SK-N-SH treated with all-trans-retinoic acid at 6 μM for 48 hours (cell line): ENCODE results near the gene PLA2G6.
A peak's percentile ranks its signal among the peaks of the same experiment; 100 is the strongest.
"Not testable (repeated sequence)": the region's sequence is repeated elsewhere in the genome, so short reads cannot be mapped to it uniquely, and the experiment has no call there.

ENCODE experiments used
- ATAC-seq: fragments of 200-7000 bp; cut with Tn5 transposase; 3 replicates; pipeline ENCODE4 v1.9.1; 2020; ENCODE audit warnings: mild to moderate bottlenecking, moderate library complexity
- ARNTL ChIP-seq: fragments of 450-650 bp; formaldehyde crosslinking; IDR thresholded peaks from 2 replicates; pipeline ENCODE4 v1.5.0; 2020; ENCODE audit warnings: low read depth, mild to moderate bottlenecking, moderate library complexity, borderline replicate concordance
- BACH2 ChIP-seq: fragments of 250-450 bp; sonication (Bioruptor Pico); IDR thresholded peaks from 2 replicates; pipeline ENCODE4 v1.9.0; 2021; ENCODE audit warnings: mild to moderate bottlenecking, borderline replicate concordance
- CSDC2 ChIP-seq: fragments of 250-450 bp; sonication (Bioruptor Pico); IDR thresholded peaks from 2 replicates; pipeline ENCODE4 v1.5.0; 2020; ENCODE audit warnings: mild to moderate bottlenecking, moderate library complexity
- ESRRG ChIP-seq: fragments of 250-450 bp; sonication (Bioruptor Pico); IDR thresholded peaks from 2 replicates; pipeline ENCODE4 v1.6.1; 2021; ENCODE audit warnings: mild to moderate bottlenecking
- GLIS3 ChIP-seq: fragments of 250-450 bp; sonication (Bioruptor Pico); IDR thresholded peaks from 2 replicates; pipeline ENCODE4 v1.5.0; 2020; ENCODE audit warnings: mild to moderate bottlenecking, moderate library complexity
- OSR1 ChIP-seq: fragments of 250-450 bp; sonication (Bioruptor Pico); IDR thresholded peaks from 2 replicates; pipeline ENCODE4 v1.8.0; 2022; ENCODE audit warnings: moderate library complexity, mild to moderate bottlenecking, inconsistent platforms
- PPARA ChIP-seq: fragments of 250-450 bp; sonication (Bioruptor Pico); IDR thresholded peaks from 2 replicates; pipeline ENCODE4 v1.5.0; 2020; ENCODE audit warnings: mild to moderate bottlenecking, borderline replicate concordance
- RARB ChIP-seq: fragments of 250-450 bp; sonication (Bioruptor Pico); IDR thresholded peaks from 2 replicates; pipeline ENCODE4 v1.8.0; 2021; ENCODE audit warnings: mild to moderate bottlenecking, moderate library complexity
- SNAI2 ChIP-seq: fragments of 250-450 bp; sonication (Bioruptor Pico); IDR thresholded peaks from 2 replicates; pipeline ENCODE4 v1.5.0; 2020; ENCODE audit warnings: mild to moderate bottlenecking, moderate library complexity
- TCF4 ChIP-seq: fragments of 250-450 bp; sonication (Bioruptor Pico); IDR thresholded peaks from 2 replicates; pipeline ENCODE4 v1.8.0; 2021; ENCODE audit warnings: mild to moderate bottlenecking, moderate library complexity, borderline replicate concordance
- ZC3H10 ChIP-seq: fragments of 250-450 bp; sonication (Bioruptor Pico); IDR thresholded peaks from 2 replicates; pipeline ENCODE4 v1.5.1; 2021; ENCODE audit warnings: mild to moderate bottlenecking, moderate library complexity
- ZFP3 ChIP-seq: fragments of 250-450 bp; sonication (Bioruptor Pico); IDR thresholded peaks from 2 replicates; pipeline ENCODE4 v1.5.0; 2020; ENCODE audit warnings: mild to moderate bottlenecking, moderate library complexity
- ZNF565 ChIP-seq: fragments of 450-650 bp; formaldehyde crosslinking; conservative IDR thresholded peaks from 2 replicates; pipeline ENCODE4 v1.5.0; 2020; ENCODE audit warnings: low read depth, mild to moderate bottlenecking, moderate library complexity
- ZNF70 ChIP-seq: fragments of 450-650 bp; formaldehyde crosslinking; IDR thresholded peaks from 2 replicates; pipeline ENCODE4 v1.5.0; 2020; ENCODE audit warnings: mild to moderate bottlenecking, moderate library complexity
- TF ChIP-seq, protein P1 (sequence below): fragments of 250-450 bp; sonication (Bioruptor Pico); IDR thresholded peaks from 2 replicates; pipeline ENCODE4 v1.5.0; 2020; ENCODE audit warnings: mild to moderate bottlenecking, moderate library complexity
- TF ChIP-seq, protein P2 (sequence below): fragments of 250-450 bp; sonication (Bioruptor Pico); IDR thresholded peaks from 2 replicates; pipeline ENCODE4 v1.8.0; 2021; ENCODE audit warnings: low read depth, mild to moderate bottlenecking, moderate library complexity, borderline replicate concordance
- TF ChIP-seq, protein P3 (sequence below): fragments of 250-450 bp; sonication (Bioruptor Pico); IDR thresholded peaks from 2 replicates; pipeline ENCODE4 v1.5.1; 2021; ENCODE audit warnings: mild to moderate bottlenecking, moderate library complexity
- TF ChIP-seq, protein P4 (sequence below): fragments of 250-450 bp; sonication (Bioruptor Pico); IDR thresholded peaks from 2 replicates; pipeline ENCODE4 v1.5.1; 2020; ENCODE audit warnings: low read depth, mild to moderate bottlenecking, moderate library complexity
- TF ChIP-seq, protein P5 (sequence below): fragments of 250-450 bp; sonication (Bioruptor Pico); IDR thresholded peaks from 2 replicates; pipeline ENCODE4 v1.8.0; 2020; ENCODE audit warnings: mild to moderate bottlenecking, moderate library complexity, borderline replicate concordance

Gene PLA2G6

DNA sequence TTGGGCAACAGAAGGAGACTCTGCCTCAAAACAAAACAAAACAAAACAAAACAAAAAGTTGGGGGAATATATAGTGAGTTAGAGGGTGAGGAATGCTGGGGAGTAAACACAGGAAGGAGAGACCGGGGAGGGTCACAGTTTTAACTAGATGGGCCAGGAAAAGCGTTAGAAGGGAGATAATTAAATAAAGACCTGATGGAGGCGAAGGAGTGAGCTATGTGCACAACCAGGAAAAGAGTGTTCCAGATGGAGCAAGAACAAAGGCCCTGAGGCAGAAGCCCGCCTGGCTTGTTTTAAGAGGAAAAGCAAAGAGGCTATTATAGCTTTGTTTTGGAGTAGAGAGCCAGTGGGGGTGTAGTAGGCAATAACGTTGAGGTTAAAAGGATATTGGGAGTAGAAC is 4.8 kb upstream of the PLA2G6 start:
- ATAC-seq, result no peak
- no peak for TF ChIP-seq CSDC2
- no peak for TF ChIP-seq RARB (CRISPR knock-in tag)
- TF ChIP-seq, protein P1, sequence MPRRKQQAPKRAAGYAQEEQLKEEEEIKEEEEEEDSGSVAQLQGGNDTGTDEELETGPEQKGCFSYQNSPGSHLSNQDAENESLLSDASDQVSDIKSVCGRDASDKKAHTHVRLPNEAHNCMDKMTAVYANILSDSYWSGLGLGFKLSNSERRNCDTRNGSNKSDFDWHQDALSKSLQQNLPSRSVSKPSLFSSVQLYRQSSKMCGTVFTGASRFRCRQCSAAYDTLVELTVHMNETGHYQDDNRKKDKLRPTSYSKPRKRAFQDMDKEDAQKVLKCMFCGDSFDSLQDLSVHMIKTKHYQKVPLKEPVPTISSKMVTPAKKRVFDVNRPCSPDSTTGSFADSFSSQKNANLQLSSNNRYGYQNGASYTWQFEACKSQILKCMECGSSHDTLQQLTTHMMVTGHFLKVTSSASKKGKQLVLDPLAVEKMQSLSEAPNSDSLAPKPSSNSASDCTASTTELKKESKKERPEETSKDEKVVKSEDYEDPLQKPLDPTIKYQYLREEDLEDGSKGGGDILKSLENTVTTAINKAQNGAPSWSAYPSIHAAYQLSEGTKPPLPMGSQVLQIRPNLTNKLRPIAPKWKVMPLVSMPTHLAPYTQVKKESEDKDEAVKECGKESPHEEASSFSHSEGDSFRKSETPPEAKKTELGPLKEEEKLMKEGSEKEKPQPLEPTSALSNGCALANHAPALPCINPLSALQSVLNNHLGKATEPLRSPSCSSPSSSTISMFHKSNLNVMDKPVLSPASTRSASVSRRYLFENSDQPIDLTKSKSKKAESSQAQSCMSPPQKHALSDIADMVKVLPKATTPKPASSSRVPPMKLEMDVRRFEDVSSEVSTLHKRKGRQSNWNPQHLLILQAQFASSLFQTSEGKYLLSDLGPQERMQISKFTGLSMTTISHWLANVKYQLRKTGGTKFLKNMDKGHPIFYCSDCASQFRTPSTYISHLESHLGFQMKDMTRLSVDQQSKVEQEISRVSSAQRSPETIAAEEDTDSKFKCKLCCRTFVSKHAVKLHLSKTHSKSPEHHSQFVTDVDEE (CRISPR knock-in tag), result no peak

DNA sequence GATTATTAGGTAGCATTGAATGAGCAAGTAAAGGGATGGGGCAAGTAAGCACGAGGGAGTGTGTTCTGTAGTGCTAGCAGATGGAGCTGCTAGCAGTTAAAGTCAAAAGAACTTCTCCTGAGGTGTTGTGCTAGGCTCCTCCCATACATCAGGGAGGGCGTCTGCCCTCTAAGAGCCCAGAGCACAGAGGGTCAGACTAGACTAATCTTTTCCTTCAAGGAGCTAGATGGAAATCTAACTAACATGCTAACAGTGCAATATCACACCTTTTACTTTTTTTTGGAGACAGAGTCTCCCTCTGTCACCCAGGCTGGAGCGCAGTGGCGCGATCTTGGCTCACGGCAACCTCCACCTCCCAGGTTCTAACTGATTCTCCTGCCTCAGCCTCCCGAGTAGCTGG is 3.2 kb upstream of the PLA2G6 start:
- no peak for ATAC-seq
- TF ChIP-seq ZNF70 (no peak), RARB (CRISPR knock-in tag) (no peak), ZFP3 (CRISPR knock-in tag) (no peak), CSDC2 (no peak), ARNTL (no peak), TCF4 (CRISPR knock-in tag) (no peak), GLIS3 (CRISPR knock-in tag) (no peak), OSR1 (no peak), BACH2 (CRISPR knock-in tag) (no peak), SNAI2 (CRISPR knock-in tag) (no peak)
- TF ChIP-seq, protein P2, sequence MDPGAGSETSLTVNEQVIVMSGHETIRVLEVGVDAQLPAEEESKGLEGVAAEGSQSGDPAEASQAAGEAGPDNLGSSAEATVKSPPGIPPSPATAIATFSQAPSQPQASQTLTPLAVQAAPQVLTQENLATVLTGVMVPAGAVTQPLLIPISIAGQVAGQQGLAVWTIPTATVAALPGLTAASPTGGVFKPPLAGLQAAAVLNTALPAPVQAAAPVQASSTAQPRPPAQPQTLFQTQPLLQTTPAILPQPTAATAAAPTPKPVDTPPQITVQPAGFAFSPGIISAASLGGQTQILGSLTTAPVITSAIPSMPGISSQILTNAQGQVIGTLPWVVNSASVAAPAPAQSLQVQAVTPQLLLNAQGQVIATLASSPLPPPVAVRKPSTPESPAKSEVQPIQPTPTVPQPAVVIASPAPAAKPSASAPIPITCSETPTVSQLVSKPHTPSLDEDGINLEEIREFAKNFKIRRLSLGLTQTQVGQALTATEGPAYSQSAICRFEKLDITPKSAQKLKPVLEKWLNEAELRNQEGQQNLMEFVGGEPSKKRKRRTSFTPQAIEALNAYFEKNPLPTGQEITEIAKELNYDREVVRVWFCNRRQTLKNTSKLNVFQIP (CRISPR knock-in tag), result no peak
- TF ChIP-seq, protein P3, sequence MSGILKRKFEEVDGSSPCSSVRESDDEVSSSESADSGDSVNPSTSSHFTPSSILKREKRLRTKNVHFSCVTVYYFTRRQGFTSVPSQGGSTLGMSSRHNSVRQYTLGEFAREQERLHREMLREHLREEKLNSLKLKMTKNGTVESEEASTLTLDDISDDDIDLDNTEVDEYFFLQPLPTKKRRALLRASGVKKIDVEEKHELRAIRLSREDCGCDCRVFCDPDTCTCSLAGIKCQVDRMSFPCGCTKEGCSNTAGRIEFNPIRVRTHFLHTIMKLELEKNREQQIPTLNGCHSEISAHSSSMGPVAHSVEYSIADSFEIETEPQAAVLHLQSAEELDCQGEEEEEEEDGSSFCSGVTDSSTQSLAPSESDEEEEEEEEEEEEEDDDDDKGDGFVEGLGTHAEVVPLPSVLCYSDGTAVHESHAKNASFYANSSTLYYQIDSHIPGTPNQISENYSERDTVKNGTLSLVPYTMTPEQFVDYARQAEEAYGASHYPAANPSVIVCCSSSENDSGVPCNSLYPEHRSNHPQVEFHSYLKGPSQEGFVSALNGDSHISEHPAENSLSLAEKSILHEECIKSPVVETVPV, result no peak

DNA sequence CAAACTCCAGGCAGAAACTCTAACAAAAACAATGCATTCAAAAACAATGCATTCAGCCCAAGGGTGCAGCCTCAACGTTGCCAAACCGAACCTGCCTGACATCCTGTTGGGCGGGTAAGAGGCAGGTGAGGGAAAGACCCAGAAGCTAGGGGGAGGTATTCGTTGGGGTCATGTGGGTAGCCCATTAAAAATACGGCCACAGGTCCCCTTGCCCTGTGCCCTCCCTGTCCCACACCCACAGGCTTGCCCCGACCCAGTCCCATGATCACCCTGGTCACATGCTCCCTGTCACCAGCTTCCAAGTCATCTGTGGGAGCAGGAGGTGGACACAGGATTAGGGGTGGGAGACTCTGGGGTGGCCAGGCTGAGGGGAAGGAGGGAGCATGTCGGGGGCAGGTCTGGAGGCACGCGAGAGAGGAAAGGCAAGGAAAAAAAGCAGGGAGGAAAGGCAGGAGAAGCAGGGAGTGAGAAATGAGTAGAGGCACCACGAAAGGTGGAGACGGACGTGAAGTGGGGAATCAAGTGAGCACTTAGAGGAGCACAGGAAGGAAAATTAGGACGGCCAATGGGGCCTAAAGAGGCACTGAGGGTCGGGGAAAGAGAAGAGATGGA is 683 bp downstream of the PLA2G6 start:
- no peak for TF ChIP-seq CSDC2
- no peak for TF ChIP-seq BACH2 (CRISPR knock-in tag)
- no peak for TF ChIP-seq ESRRG
- TF ChIP-seq ZFP3 (CRISPR knock-in tag), result no peak
- TF ChIP-seq OSR1, result no peak
- TF ChIP-seq GLIS3 (CRISPR knock-in tag), result no peak
- no peak for ATAC-seq

DNA sequence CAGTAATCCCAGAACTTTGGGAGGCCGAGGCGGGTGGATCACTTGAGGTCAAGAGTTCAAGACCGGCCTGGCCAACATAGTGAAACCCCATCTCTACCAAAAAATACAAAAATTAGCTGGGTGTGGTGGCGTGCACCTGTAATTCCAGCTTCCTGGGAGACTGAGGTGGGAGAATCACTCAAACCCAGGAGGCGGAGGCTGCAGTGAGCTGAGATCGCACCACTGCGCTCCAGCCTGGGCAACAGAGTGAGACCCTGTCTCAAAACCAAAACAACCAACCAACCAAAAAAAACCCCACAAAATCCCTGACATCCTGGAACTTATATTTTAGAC is 3.1 kb downstream of the PLA2G6 start:
- ATAC-seq, result not testable (repeated sequence)

DNA sequence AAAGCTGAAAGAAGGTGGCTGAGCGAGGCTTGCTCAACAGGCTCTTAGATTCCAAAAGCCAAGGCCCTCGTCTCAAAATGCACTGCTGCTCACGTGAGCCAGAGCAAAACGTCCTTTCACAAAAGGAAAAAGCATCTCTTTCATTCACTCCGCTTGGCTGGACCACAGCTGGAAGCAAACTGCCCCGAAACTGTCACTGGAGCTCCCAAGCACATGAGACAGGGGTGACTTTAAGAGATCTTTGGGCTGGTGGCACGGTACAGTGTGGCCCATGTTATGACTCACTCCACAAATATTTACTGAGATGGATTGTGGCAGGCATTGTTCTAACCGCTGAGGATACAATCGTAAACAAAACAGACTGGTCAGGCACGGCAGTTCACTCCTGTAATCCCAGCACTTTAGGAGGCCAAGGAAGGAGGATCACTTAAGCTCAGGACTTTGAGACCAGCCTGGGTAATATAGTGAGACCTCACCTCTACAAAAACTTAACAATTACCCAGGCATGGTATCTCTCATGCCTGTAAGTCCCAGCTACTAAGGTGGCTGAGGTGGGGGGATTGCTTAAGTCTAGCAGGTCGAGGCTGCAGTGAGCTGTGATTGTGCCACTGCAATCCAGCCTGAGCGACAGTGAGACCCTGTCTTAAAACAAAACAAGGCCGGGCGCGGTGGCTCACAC is 3.6 kb downstream of the PLA2G6 start:
- TF ChIP-seq PPARA (CRISPR knock-in tag) (no peak), ZC3H10 (CRISPR knock-in tag) (no peak), GLIS3 (CRISPR knock-in tag) (no peak), ESRRG (no peak), CSDC2 (no peak), ARNTL (no peak), ZNF565 (CRISPR knock-in tag) (no peak), OSR1 (no peak), TCF4 (CRISPR knock-in tag) (no peak), SNAI2 (CRISPR knock-in tag) (no peak)
- TF ChIP-seq, protein P3, result no peak
- TF ChIP-seq, protein P1 (CRISPR knock-in tag), result no peak
- TF ChIP-seq, protein P4, sequence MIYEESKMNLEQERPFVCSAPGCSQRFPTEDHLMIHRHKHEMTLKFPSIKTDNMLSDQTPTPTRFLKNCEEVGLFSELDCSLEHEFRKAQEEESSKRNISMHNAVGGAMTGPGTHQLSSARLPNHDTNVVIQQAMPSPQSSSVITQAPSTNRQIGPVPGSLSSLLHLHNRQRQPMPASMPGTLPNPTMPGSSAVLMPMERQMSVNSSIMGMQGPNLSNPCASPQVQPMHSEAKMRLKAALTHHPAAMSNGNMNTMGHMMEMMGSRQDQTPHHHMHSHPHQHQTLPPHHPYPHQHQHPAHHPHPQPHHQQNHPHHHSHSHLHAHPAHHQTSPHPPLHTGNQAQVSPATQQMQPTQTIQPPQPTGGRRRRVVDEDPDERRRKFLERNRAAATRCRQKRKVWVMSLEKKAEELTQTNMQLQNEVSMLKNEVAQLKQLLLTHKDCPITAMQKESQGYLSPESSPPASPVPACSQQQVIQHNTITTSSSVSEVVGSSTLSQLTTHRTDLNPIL (CRISPR knock-in tag), result no peak
- TF ChIP-seq, protein P5, sequence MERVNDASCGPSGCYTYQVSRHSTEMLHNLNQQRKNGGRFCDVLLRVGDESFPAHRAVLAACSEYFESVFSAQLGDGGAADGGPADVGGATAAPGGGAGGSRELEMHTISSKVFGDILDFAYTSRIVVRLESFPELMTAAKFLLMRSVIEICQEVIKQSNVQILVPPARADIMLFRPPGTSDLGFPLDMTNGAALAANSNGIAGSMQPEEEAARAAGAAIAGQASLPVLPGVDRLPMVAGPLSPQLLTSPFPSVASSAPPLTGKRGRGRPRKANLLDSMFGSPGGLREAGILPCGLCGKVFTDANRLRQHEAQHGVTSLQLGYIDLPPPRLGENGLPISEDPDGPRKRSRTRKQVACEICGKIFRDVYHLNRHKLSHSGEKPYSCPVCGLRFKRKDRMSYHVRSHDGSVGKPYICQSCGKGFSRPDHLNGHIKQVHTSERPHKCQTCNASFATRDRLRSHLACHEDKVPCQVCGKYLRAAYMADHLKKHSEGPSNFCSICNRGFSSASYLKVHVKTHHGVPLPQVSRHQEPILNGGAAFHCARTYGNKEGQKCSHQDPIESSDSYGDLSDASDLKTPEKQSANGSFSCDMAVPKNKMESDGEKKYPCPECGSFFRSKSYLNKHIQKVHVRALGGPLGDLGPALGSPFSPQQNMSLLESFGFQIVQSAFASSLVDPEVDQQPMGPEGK (CRISPR knock-in tag), result no peak
- peak; percentile 60 for ATAC-seq

DNA sequence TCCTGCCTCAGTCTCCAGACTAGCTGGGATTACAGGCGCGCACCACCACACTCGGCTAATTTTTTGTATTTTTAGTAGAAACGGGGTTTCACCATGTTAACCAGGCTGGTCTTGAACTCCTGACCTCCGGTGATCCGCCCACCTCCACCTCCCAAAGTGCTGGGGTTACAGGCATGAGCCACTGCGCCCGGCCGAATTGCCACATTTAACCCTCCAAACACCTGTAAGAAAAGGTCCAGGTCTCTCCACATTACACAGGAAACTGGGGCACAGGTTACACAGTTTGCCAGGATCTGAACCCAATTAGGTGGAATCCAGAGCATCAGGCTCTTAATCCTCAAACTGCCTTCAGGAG is 4.1 kb downstream of the PLA2G6 start:
- ATAC-seq, result not testable (repeated sequence)
